Uterine smooth muscle cell (primary cell): ENCODE results near the gene LCE1F. TPM values are rescaled to one million over a fixed set of nuclear protein-coding genes. Genes with fewer than 3 reads are reported as not detected.

Source experiments
- total RNA-seq: library from RNA; depleted of rRNA; stranded (reverse); fragments of >200 nt; gene quantifications from 2 replicates; pipeline ENCODE4 v1.2.3, GENCODE V29; 2014

LCE1F gene, protein sequence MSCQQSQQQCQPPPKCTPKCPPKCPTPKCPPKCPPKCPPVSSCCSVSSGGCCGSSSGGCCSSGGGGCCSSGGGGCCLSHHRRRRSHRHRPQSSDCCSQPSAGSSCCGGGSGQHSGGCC
- 0.62 TPM in 1 of 2 replicates, not detected in the other for total RNA-seq

DNA sequence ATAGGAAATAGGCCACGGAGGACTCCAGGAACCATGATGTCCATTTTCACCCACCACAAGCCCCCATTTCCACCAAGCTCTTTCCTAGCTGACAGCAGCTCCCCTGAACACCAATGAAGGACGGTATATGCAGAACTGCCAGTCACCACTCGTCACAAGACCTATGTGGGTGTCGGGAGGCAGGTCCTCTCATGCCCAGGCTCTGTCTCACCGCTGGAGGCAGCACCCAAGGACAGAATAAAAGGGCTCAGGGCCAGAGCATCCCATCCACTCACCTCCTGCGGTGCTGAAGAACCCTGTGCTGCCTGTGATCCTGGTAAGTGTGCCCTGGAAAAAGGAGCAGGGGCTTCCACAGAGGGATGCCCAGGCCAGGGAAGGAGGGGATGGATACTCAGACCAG lies at the start of gene LCE1F:
LCE1F (plus strand) TSS at position 266 of the 400 bp plus-strand sequence. CDS start 1,232 bp downstream, outside the sequence.

DNA sequence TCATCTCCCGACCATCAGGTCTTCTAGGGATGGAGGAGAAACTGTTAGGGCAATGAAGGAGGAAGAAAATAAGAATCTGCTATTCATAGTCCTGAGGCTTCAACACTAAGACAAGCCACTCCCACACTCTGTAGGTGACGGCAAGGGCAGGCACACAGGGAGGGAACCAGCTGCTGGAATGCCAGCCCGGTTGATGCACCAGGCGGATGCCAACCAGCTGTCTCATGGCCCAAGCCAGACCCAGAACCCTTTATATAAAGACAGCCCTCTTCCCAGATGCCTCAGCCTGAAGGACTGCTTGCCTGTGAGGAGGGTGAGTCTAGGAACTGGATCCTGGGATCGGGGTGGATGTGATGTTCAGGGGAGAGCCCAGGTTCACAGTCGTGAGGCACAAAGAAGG lies 17.2 kb upstream of the LCE1F start, which contains the start of gene KPRP:
KPRP (plus strand) TSS at position 279 of the 400 bp plus-strand sequence. CDS start 1,564 bp downstream, outside the sequence.

DNA sequence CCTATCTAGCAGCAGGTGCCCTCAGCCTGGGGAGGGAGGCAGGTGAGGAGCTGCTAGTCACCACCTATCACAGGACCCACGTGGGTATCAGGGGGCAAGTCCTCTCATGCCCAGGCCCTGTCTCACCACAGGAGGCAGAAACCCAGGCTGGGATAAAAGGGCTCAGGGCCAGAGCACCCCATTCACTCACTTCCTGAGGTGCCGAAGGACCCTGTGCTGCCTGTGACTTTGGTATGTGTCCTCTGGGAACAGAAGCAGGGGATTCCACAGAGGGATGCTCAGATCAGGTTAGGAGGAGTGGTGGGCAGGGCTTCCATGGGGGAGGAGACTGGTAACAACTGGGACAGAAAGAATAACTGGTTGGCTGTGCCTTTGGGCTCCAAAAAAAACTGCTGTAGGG lies 11.1 kb downstream of the LCE1F start, which contains the start of gene LCE1E:
LCE1E (plus strand) TSS at position 181 of the 400 bp plus-strand sequence. CDS start 1,043 bp downstream, outside the sequence.

DNA sequence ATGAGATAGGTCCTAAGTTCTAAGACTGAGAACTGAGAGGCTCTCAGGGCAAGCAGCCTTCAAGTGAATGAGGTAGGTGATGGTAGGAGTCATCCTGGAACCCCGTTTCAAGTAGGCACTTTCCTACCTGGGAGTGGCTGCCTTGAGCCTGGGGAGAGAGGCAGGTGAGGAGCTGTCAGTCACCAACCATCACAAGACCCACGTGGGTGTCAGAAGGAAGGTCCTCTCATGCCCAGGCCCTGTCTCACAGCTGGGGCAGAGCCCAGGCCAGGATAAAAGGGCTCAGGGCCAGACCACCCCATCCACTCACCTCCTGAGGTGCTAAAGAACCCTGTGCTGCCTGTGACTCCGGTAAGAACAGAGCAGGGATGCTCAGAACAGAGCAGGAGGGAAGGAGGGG lies 21.5 kb downstream of the LCE1F start, which contains the start of gene LCE1D:
LCE1D (plus strand) TSS at position 301 of the 400 bp plus-strand sequence. CDS start 1,074 bp downstream, outside the sequence.

DNA sequence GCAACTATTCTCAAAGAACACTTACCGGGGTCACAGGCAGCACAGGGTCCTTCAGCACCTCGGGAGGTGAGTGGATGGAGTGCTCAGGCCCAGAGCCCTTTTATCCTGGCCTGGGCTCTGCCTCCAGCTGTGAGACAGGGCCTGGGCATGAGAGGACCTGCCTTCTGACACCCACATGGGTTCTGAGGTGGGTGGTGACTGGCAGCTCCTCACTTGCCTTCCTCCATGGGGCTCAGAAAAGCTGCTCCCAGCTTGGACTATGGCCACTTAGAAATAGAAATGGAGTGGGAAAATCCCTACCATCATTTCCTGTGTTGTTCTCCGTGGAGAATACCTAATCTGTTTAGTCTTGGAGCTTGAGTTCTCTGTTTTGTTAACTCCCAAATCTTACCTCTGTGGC lies 31.6 kb downstream of the LCE1F start, which contains the start of gene LCE1C:
LCE1C (minus strand) TSS at position 76 of the 400 bp plus-strand sequence. CDS start 1,173 bp downstream, outside the sequence.

DNA sequence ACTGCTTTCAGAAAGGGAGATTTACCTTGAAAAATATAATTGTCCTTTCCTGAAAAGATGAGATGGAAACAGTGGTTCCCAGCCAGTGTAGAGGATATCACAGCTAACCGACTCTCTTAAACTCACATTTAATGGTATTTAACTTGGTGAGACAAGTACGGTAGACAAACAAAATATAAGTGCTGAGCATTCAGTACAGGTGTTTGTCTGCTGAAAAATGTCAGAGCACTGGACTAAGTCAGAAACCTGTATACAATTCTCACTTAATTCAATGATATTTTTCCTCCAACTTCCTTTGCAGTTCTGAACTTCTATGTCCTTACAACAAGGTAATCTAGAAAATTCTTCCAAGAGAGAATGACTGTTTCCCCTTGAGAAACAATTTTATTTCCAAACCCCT lies 36.7 kb downstream of the LCE1F start, which contains the start of gene LCE1B:
LCE1B (plus strand) TSS at position 301 of the 400 bp plus-strand sequence. CDS start 476 bp downstream, outside the sequence.

Other genes with a start within 250 kb of the LCE1F start
- gene LCE3E, start 208.4 kb upstream of the LCE1F start, total RNA-seq = not detected in 2 replicates
- not detected in 2 replicates for gene LCE3D, start 194.6 kb upstream of the LCE1F start, total RNA-seq
- gene LCE3C, start 174.9 kb upstream of the LCE1F start, total RNA-seq = not detected in 2 replicates
- not detected in 2 replicates for gene LCE3B, start 161.3 kb upstream of the LCE1F start, total RNA-seq
- not detected in 2 replicates for gene LCE3A, start 152.0 kb upstream of the LCE1F start, total RNA-seq
- gene LCE2D, start 111.8 kb upstream of the LCE1F start, total RNA-seq = not detected in 2 replicates
- gene LCE2C, start 99.9 kb upstream of the LCE1F start, total RNA-seq = not detected in 2 replicates
- not detected in 2 replicates for gene LCE2B, start 89.0 kb upstream of the LCE1F start, total RNA-seq
- gene LCE2A, start 76.8 kb upstream of the LCE1F start, total RNA-seq = 0.25 and 2.2 TPM in 2 replicates
- not detected in 2 replicates for gene LCE4A, start 67.0 kb upstream of the LCE1F start, total RNA-seq
- not detected in 2 replicates for gene KPRP, start 17.1 kb upstream of the LCE1F start, total RNA-seq
- gene LCE1E, start 11.1 kb downstream of the LCE1F start, total RNA-seq = not detected in 2 replicates
- not detected in 2 replicates for gene LCE1D, start 21.6 kb downstream of the LCE1F start, total RNA-seq
- not detected in 2 replicates for gene LCE1C, start 31.5 kb downstream of the LCE1F start, total RNA-seq
- not detected in 2 replicates for gene LCE1B, start 36.8 kb downstream of the LCE1F start, total RNA-seq
- gene LCE1A, start 52.3 kb downstream of the LCE1F start, total RNA-seq = not detected in 2 replicates
- gene LCE6A, start 67.7 kb downstream of the LCE1F start, total RNA-seq = not detected in 2 replicates
- gene LCE7A, start 84.9 kb downstream of the LCE1F start, total RNA-seq = not detected in 2 replicates
- 0.11 TPM in 1 of 2 replicates, not detected in the other for gene SMCP, start 103.2 kb downstream of the LCE1F start, total RNA-seq
- gene IVL, start 133.4 kb downstream of the LCE1F start, total RNA-seq = 0.37 and 1.7 TPM in 2 replicates
- gene SPRR5, start 172.1 kb downstream of the LCE1F start, total RNA-seq = not detected in 2 replicates
- gene SPRR4, start 195.5 kb downstream of the LCE1F start, total RNA-seq = not detected in 2 replicates
- not detected in 2 replicates for gene SPRR1A, start 208.9 kb downstream of the LCE1F start, total RNA-seq
- not detected in 2 replicates for gene SPRR3, start 226.6 kb downstream of the LCE1F start, total RNA-seq